ENCODE measurements around the gene GLO1. TPM values are rescaled to one million over a fixed set of nuclear protein-coding genes. Genes with fewer than 3 reads are reported as not detected.

GLO1 gene
- total RNA-seq, 1 donor from 2014 or later: 124 TPM

GRCh38 chr6:38695933-38696332 is 7.0 kb downstream of the GLO1 start:
- Mint-ChIP-seq H3K27me3 (no peaks in the 10 kb centered on the region), H3K9me3 (peaks cover 21% of the 10 kb centered on the region), H3K4me3 (no peak overlapping the region), H3K27ac (peak overlapping the region; percentile 7), H3K36me3 (ENCODE audit: low read depth) (peaks cover 56% of the 10 kb centered on the region), H3K4me1 (peaks cover 51% of the 10 kb centered on the region)
- DNase-seq: no peak
- intact Hi-C loops (cut with micrococcal nuclease): no loop called here

- no peaks in the 10 kb centered on the region for H3K27me3 Mint-ChIP-seq
- H3K9me3 Mint-ChIP-seq: peaks cover 20% of the 10 kb centered on the region
- H3K4me1 Mint-ChIP-seq: peaks cover 48% of the 10 kb centered on the region
- DNase-seq: peak; percentile 23
- intact Hi-C loops (cut with micrococcal nuclease): no loop called here
- H3K4me3 Mint-ChIP-seq: no peak overlapping the region
- no peak overlapping the region for H3K27ac Mint-ChIP-seq
- H3K36me3 Mint-ChIP-seq (ENCODE audit: low read depth): peaks cover 50% of the 10 kb centered on the region
Observed at GRCh38 chr6:38695227-38695900, 7.6 kb downstream of the GLO1 start.

- DNase-seq: no peak
- Mint-ChIP-seq H3K4me3 (no peak overlapping the region), H3K9me3 (no peaks in the 10 kb centered on the region), H3K27ac (peak overlapping the region; percentile 49), H3K36me3 (ENCODE audit: low read depth) (peaks cover 22% of the 10 kb centered on the region), H3K4me1 (peaks cover 19% of the 10 kb centered on the region), H3K27me3 (no peaks in the 10 kb centered on the region)
- intact Hi-C loops (cut with micrococcal nuclease): no loop called here
Observed at GRCh38 chr6:38688579-38689087, 14.3 kb downstream of the GLO1 start.

GRCh38 chr6:38687549-38687948 is 15.4 kb downstream of the GLO1 start:
- Mint-ChIP-seq H3K4me3 (no peak overlapping the region), H3K27me3 (no peaks in the 10 kb centered on the region), H3K27ac (no peak overlapping the region), H3K36me3 (ENCODE audit: low read depth) (peaks cover 21% of the 10 kb centered on the region), H3K9me3 (no peaks in the 10 kb centered on the region), H3K4me1 (peaks cover 19% of the 10 kb centered on the region)
- intact Hi-C loops (cut with micrococcal nuclease): no loop called here
- DNase-seq: no peak

- H3K36me3 Mint-ChIP-seq (ENCODE audit: low read depth): peaks cover 23% of the 10 kb centered on the region
- no peak for DNase-seq
- H3K27me3 Mint-ChIP-seq: no peaks in the 10 kb centered on the region
- H3K27ac Mint-ChIP-seq: no peak overlapping the region
- peaks cover 19% of the 10 kb centered on the region for H3K4me1 Mint-ChIP-seq
- no peaks in the 10 kb centered on the region for H3K9me3 Mint-ChIP-seq
- no peak overlapping the region for H3K4me3 Mint-ChIP-seq
- intact Hi-C loops (cut with micrococcal nuclease): no loop called here
Observed at GRCh38 chr6:38687043-38687353, 15.9 kb downstream of the GLO1 start.

- Mint-ChIP-seq H3K9me3 (no peaks in the 10 kb centered on the region), H3K27me3 (no peaks in the 10 kb centered on the region), H3K36me3 (ENCODE audit: low read depth) (peaks cover 26% of the 10 kb centered on the region), H3K4me3 (no peak overlapping the region), H3K4me1 (peaks cover 17% of the 10 kb centered on the region), H3K27ac (no peak overlapping the region)
- no peak for DNase-seq
- intact Hi-C loops (cut with micrococcal nuclease): no loop called here
Observed at GRCh38 chr6:38686270-38687042, 16.5 kb downstream of the GLO1 start.

GRCh38 chr6:38684904-38685303 is 18.0 kb downstream of the GLO1 start:
- Mint-ChIP-seq H3K27ac (no peak overlapping the region), H3K36me3 (ENCODE audit: low read depth) (peaks cover 30% of the 10 kb centered on the region)

GRCh38 chr6:38684237-38684636 is 18.7 kb downstream of the GLO1 start:
- H3K9me3 Mint-ChIP-seq: no peaks in the 10 kb centered on the region
- no peaks in the 10 kb centered on the region for H3K27me3 Mint-ChIP-seq
- no peak overlapping the region for H3K27ac Mint-ChIP-seq
- peaks cover 14% of the 10 kb centered on the region for H3K4me1 Mint-ChIP-seq
- intact Hi-C loops (cut with micrococcal nuclease): no loop called here
- DNase-seq: no peak
- H3K4me3 Mint-ChIP-seq: no peak overlapping the region
- H3K36me3 Mint-ChIP-seq (ENCODE audit: low read depth): peaks cover 32% of the 10 kb centered on the region

More at GRCh38 chr6:38684904-38685303, 18.0 kb downstream of the GLO1 start:
- Mint-ChIP-seq H3K4me3 (no peak overlapping the region), H3K4me1 (peaks cover 17% of the 10 kb centered on the region), H3K27me3 (no peaks in the 10 kb centered on the region), H3K9me3 (no peaks in the 10 kb centered on the region)
- no peak for DNase-seq
- intact Hi-C loops (cut with micrococcal nuclease): no loop called here

- intact Hi-C loops (cut with micrococcal nuclease): no loop called here
- Mint-ChIP-seq H3K36me3 (ENCODE audit: low read depth) (peaks cover 44% of the 10 kb centered on the region), H3K27me3 (no peaks in the 10 kb centered on the region), H3K27ac (no peak overlapping the region), H3K9me3 (no peaks in the 10 kb centered on the region), H3K4me1 (peaks cover 12% of the 10 kb centered on the region), H3K4me3 (no peak overlapping the region)
- DNase-seq: no peak
Observed at GRCh38 chr6:38681850-38682249, 21.1 kb downstream of the GLO1 start.

- H3K27ac Mint-ChIP-seq: no peak overlapping the region
- H3K9me3 Mint-ChIP-seq: no peaks in the 10 kb centered on the region
- intact Hi-C loops (cut with micrococcal nuclease): no loop called here
- H3K4me3 Mint-ChIP-seq: no peak overlapping the region
- H3K36me3 Mint-ChIP-seq (ENCODE audit: low read depth): peaks cover 61% of the 10 kb centered on the region
- H3K4me1 Mint-ChIP-seq: peaks cover 16% of the 10 kb centered on the region
- no peaks in the 10 kb centered on the region for H3K27me3 Mint-ChIP-seq
- DNase-seq: no peak
Observed at GRCh38 chr6:38679668-38680067, 23.3 kb downstream of the GLO1 start.

GRCh38 chr6:38678178-38678760 is 24.7 kb downstream of the GLO1 start:
- H3K9me3 Mint-ChIP-seq: no peaks in the 10 kb centered on the region
- peak overlapping the region; percentile 36 for H3K27ac Mint-ChIP-seq
- H3K4me3 Mint-ChIP-seq: no peak overlapping the region
- H3K27me3 Mint-ChIP-seq: no peaks in the 10 kb centered on the region
- intact Hi-C loops (cut with micrococcal nuclease): no loop called here
- peaks cover 25% of the 10 kb centered on the region for H3K4me1 Mint-ChIP-seq
- no peak for DNase-seq
- H3K36me3 Mint-ChIP-seq (ENCODE audit: low read depth): peaks cover 65% of the 10 kb centered on the region

- Mint-ChIP-seq H3K27me3 (no peaks in the 10 kb centered on the region), H3K4me1 (peaks cover 31% of the 10 kb centered on the region), H3K27ac (no peak overlapping the region), H3K36me3 (ENCODE audit: low read depth) (peaks cover 61% of the 10 kb centered on the region), H3K9me3 (no peaks in the 10 kb centered on the region), H3K4me3 (no peak overlapping the region)
- DNase-seq: no peak
- intact Hi-C loops (cut with micrococcal nuclease): no loop called here
Observed at GRCh38 chr6:38676974-38677544, 25.9 kb downstream of the GLO1 start.

- H3K4me3 Mint-ChIP-seq: no peak overlapping the region
- no peaks in the 10 kb centered on the region for H3K27me3 Mint-ChIP-seq
- H3K4me1 Mint-ChIP-seq: peaks cover 33% of the 10 kb centered on the region
- intact Hi-C loops (cut with micrococcal nuclease): no loop called here
- H3K36me3 Mint-ChIP-seq (ENCODE audit: low read depth): peaks cover 56% of the 10 kb centered on the region
- H3K9me3 Mint-ChIP-seq: no peaks in the 10 kb centered on the region
- H3K27ac Mint-ChIP-seq: no peak overlapping the region
- no peak for DNase-seq
Observed at GRCh38 chr6:38676236-38676973, 26.5 kb downstream of the GLO1 start.
